ENCODE results near the gene IL4.

Gene IL4

DNA sequence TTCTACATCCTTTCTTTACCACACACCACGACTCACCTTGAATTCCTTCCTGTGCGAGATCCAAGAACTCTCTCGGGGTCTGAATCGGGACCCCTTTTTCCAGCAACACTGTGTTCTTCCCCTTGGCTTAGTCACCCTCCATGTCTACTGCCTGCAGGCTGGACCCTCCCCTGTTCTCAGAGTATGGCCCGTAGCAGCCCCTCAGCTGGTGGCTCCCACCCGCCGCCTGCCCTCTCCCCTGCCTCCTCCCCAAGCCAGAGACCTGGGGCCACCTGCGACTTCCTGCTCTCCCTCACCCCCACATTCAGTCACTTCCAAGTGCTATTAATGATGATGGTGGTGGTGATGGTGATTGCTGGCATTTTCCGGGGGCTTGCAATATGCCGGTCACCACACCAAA lies 6.5 kb upstream of the IL4 start:
- TF ChIP-seq, protein P1, sequence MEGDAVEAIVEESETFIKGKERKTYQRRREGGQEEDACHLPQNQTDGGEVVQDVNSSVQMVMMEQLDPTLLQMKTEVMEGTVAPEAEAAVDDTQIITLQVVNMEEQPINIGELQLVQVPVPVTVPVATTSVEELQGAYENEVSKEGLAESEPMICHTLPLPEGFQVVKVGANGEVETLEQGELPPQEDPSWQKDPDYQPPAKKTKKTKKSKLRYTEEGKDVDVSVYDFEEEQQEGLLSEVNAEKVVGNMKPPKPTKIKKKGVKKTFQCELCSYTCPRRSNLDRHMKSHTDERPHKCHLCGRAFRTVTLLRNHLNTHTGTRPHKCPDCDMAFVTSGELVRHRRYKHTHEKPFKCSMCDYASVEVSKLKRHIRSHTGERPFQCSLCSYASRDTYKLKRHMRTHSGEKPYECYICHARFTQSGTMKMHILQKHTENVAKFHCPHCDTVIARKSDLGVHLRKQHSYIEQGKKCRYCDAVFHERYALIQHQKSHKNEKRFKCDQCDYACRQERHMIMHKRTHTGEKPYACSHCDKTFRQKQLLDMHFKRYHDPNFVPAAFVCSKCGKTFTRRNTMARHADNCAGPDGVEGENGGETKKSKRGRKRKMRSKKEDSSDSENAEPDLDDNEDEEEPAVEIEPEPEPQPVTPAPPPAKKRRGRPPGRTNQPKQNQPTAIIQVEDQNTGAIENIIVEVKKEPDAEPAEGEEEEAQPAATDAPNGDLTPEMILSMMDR (IDR thresholded peaks at IDR 0.05; ENCODE audit: low read depth, low read length), result no peak
- DNase-seq (ENCODE audit: low read depth, low spot score), result no peak
- no peak overlapping the region for H3K4me3 ChIP-seq (ENCODE audit: low read depth, low read length)
- in situ Hi-C loops (cut with HindIII; ENCODE audit: low sequenced_read_pairs), result no loop called here

DNA sequence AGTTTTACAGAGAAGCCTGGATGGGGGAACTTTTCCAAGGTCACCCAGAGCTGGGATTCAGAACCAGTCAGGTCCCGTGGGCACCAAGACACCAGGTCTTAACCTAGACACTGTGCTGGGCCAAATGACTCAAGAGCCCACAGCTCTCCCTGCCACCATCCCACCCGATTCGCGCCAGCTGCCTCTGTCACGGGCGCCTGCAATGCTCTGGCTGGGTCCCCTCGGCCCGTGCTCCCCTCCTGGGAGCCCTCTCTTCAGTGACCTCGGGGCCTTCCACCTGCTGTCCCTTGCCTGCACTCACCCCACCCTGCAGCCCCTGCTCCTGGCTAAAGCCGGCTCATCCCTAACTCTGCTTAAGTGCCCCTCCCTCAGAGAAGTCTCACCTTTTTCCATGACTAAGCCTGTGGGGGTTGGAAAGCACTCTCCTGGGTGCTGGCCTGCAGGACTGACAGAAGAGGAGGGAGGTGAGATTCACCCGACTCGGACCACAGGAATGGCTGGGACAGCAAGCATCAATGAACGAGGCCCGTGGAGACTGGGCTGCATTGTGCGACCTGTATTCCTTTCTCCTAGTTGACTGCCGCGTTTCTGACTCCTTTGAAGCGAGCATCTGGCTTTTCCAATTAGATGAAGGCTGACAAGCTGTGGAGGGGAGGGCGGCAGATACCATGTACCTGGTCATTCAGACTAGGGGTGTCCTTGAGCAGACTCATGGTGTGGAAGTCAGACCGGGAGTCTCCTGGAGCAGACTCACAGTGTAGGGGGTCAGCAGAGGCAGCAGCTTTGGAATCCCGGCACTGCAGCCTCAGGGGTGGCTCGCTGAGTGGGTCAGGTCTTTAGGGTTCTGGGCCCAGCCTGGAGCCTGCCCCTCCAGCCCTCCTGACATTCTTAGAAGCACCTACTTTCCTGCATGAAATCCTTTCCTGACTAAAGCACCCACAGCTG lies 5.8 kb upstream of the IL4 start:
- TF ChIP-seq, protein P1 (IDR thresholded peaks at IDR 0.05; ENCODE audit: low read depth, low read length), result no peak
- DNase-seq (ENCODE audit: low read depth, low spot score), result no peak
- no peak overlapping the region for H3K4me3 ChIP-seq (ENCODE audit: low read depth, low read length)
- in situ Hi-C loops (cut with HindIII; ENCODE audit: low sequenced_read_pairs), result no loop called here

DNA sequence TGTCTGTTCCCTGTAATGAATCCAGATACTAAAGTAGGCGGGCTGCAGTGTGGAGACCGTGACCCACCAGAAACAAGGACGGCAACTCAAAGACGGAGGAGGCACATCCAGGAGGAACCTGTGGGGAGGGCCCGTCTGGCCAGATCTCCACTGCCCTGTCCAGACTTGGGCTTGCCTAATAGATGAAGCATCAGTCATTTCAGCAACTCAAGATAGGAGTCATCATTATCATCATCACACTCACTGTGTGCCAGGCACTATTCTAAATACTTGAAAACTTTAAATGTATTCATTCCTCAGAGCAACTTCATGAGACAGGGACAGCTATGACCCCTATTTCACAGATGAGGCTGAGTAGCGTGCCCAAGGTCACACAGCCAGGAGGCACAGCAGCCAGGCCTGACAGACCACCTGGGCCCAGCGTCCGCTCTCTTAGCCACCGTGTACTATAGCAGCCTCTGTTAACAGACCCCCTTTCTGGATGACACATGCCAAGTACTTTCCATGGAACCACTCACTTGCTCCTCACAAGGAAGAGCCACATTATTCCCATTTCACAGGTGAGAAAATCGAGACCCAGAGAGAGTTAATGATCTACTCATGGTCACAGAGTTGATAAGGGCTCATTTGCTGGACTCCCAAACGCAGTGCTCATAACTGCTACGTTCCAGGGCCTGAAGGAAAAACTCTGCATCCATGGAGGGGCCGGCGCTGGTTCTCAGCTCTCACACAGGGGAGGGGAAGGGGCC lies 4.9 kb upstream of the IL4 start:
- no peak for DNase-seq (ENCODE audit: low read depth, low spot score)
- TF ChIP-seq, protein P1 (IDR thresholded peaks at IDR 0.05; ENCODE audit: low read depth, low read length), result no peak
- H3K4me3 ChIP-seq (ENCODE audit: low read depth, low read length), result no peak overlapping the region
- in situ Hi-C loops (cut with HindIII; ENCODE audit: low sequenced_read_pairs), result no loop called here

DNA sequence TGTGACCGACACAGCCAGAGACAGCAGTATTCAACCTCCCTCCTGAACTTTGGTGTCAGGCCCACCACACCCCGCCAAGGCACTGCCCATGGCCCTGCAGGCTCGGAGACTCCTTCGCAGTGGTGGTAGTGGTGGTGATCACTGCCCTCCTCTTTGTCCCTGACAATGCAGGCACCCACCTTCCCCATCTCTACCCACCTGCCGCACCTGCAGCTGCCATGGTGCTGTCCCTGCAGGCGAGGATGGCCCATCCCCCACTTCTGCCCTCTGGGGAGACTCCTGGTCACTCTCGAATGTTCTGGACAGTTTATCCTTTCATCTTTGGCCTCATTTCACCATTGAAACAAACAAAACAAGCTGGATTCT lies 4.4 kb upstream of the IL4 start:
- TF ChIP-seq, protein P1 (IDR thresholded peaks at IDR 0.05; ENCODE audit: low read depth, low read length), result no peak
- in situ Hi-C loops (cut with HindIII; ENCODE audit: low sequenced_read_pairs), result no loop called here

DNA sequence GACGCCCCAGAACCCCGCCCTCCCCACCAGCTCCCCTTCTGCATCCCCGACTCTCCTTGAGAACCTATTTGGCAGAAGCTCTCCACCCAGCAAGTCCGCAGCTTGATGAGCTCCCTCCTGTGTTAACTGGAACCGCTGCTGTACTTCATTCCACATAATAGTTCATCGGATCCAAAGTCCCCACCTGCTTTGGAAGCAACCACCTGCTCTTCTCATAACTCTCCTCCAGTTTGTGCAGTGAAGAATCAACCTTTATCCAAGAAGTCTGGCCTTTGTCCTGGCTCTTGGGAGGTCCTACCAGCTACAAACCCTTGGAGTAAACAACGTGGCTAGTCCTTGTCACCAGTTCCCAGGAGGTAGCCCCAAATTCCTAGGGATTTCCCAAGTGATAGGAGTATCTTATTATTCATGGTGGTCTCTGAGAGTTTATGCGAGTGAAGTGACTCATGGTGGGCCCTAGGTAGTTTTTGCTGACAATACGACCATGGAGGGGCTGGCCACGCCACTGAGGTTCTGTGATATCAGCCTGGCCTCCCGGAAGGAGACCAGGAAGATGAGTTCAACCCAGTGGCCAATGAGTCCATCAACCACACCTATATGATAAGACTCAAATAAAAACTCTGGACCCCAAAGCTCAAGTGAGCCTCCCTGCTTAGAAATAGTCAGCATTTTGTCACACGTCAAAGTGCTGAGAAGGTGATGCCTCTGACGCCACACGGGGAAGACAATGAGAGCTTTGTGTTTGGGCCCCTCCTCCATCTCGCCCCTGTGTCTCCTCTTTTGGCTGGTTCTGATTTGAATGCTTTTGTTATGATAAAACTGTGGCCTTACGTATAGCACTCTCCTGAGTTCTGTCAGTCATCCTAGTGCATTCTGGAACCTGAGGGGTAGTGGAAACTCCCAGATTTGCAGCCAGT lies 3.6 kb upstream of the IL4 start:
- DNase-seq (ENCODE audit: low read depth, low spot score), result no peak
- no peak overlapping the region for H3K4me3 ChIP-seq (ENCODE audit: low read depth, low read length)
- in situ Hi-C loops (cut with HindIII; ENCODE audit: low sequenced_read_pairs), result no loop called here
- TF ChIP-seq, protein P1 (IDR thresholded peaks at IDR 0.05; ENCODE audit: low read depth, low read length), result no peak

More for the DNA sequence above, 4.4 kb upstream of the IL4 start:
- no peak for DNase-seq (ENCODE audit: low read depth, low spot score)
- no peak overlapping the region for H3K4me3 ChIP-seq (ENCODE audit: low read depth, low read length)

DNA sequence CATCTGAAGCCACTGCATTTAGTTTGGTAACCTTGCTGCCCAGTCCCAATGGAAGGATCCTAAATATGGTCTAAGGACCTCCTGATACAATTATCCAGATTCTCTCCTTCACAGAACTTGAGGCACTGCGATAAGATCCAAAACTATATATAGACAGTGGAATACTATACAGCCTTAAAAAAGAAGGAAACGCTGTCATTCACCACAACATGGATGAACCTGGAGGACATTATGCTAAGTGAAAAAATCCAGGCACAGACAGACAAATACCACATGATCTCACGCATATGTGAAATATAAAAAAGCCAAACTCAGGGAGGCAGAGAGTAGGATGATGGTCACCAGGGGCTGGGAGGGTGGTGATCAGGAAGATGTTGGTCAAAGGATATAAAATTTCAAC lies 2.8 kb upstream of the IL4 start:
- TF ChIP-seq, protein P1 (IDR thresholded peaks at IDR 0.05; ENCODE audit: low read depth, low read length), result no peak
- no peak overlapping the region for H3K4me3 ChIP-seq (ENCODE audit: low read depth, low read length)
- in situ Hi-C loops (cut with HindIII; ENCODE audit: low sequenced_read_pairs), result no loop called here
- DNase-seq (ENCODE audit: low read depth, low spot score), result no peak

Data from astrocyte of the spinal cord (primary cell).